ENCODE measurements around the gene NPAS2. TPM values are rescaled to one million over a fixed set of nuclear protein-coding genes. Genes with fewer than 3 reads are reported as not detected.

The NPAS2 gene
- polyA plus RNA-seq, 6 donors from 2014 or later: not detected

DNA sequence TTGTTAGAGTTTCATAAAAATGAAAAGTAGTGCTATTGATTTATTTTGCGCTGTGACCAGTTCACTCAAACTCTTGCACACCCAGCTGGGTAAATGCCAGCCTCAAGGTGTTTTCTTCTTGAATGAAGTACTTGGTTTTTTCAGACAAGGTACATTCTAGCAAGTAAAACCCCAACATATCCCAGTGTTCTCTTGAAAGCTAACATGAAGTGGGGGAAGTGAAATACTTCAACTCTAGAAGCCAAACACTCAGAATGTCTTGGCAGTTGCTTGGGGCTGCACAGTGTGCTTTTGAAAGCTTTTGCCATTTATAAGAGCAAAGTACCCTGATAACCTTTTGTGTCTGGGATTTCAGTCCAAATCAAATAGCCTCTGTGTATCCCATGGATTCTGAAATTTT lies 13.4 kb downstream of the NPAS2 start:
- peaks cover 29 to 47% (median 32%) of the 10 kb centered on the region in 3 donors for H3K27me3 Mint-ChIP-seq
- DNase-seq: no peak
- no peaks in the 10 kb centered on the region for H3K36me3 Mint-ChIP-seq
- H3K4me3 Mint-ChIP-seq: no peak overlapping the region
- peaks cover 0 to 14% (median 4%) of the 10 kb centered on the region in 7 donors for H3K9me3 Mint-ChIP-seq
- no peaks in the 10 kb centered on the region for H3K4me1 Mint-ChIP-seq
- ATAC-seq (ENCODE audit: low read depth in 2 of 2): no peak
- H3K27ac Mint-ChIP-seq: no peak overlapping the region

DNA sequence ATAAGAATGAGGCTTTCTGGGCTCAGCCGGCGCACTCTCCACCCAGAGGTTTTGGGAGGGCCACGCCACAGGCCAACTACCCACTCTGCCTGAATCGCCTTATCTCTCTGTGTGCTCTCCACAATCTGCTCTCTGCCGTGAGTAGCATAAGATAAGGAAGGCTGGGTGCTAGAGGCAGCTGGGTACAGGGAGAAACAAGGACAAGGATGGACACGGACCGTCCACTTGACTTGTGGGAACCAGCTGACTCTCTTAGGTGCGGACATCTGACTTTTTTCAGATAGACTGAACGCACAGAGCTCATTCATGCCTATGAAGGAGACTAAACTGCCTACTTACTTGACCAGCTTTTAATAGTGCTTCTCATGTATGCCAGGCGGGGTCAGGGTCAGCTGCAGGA lies 14.3 kb downstream of the NPAS2 start:
- H3K27me3 Mint-ChIP-seq: peaks cover 29 to 52% (median 32%) of the 10 kb centered on the region in 3 donors

DNA sequence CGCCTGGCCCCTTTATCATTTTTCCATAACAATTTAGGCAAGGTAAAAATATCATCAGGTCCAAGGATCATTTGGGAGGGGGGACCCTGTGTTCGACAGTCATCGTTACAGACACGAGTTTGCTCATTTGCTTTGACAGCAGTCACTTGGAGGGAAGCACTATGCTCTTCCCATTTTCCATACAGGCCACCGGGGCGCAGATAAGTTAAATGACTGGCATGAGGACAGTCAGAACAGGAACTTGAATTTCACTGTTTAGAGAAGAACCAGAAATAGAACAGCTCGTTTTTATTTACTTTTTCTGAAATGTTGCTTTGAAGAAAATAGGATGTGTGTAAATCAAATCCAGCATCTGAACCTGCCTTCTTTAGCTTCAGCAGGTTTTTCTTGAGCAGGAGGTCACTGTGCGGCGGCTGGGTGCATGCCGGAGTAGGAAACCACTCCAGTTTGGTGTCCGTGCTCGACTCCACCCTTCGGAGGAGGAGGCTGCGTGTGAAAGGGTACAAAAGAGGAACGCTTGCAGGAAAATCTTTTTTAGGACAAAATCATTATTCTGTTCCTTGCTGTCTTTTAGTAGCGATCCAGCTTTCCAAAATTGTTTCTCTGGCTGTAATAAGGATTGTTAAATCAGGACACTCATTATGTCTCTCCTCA lies 15.2 kb downstream of the NPAS2 start:
- H3K9me3 Mint-ChIP-seq: peaks cover 0 to 2% (median 0%) of the 10 kb centered on the region in 7 donors
- ATAC-seq (ENCODE audit: low read depth in 2 of 2) (no peak), DNase-seq (no peak)
- H3K36me3 Mint-ChIP-seq: no peaks in the 10 kb centered on the region
- peaks cover 26 to 50% (median 31%) of the 10 kb centered on the region in 3 donors for H3K27me3 Mint-ChIP-seq
- no peak overlapping the region for H3K4me3 Mint-ChIP-seq
- H3K27ac Mint-ChIP-seq: no peak overlapping the region
- H3K4me1 Mint-ChIP-seq: no peaks in the 10 kb centered on the region

More for the DNA sequence above, 14.3 kb downstream of the NPAS2 start:
- H3K4me1 Mint-ChIP-seq: no peaks in the 10 kb centered on the region
- DNase-seq (no peak), ATAC-seq (ENCODE audit: low read depth in 2 of 2) (no peak)
- no peak overlapping the region for H3K27ac Mint-ChIP-seq
- H3K36me3 Mint-ChIP-seq: no peaks in the 10 kb centered on the region
- H3K4me3 Mint-ChIP-seq: no peak overlapping the region
- H3K9me3 Mint-ChIP-seq: peaks cover 0 to 8% (median 3%) of the 10 kb centered on the region in 7 donors

DNA sequence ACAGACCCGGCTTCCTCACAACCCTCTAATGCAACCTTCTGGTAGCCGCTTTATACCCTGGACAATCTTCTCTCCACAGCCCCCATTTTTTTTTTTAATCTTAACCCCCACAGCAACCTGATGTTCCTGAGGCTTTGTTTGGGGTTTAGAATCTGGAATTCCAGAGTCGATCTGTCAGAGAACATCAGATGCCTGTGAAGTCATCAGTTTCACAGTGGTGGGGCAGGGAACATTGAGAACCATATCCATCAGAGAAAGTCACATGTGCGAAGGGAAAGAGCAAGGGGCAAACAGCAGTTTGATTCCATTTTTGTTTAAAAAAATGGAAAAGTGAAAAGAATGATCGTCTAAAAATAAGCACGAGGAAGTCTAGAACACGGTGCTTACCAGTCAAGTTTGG lies 20.6 kb downstream of the NPAS2 start:
- Mint-ChIP-seq H3K4me1 (no peaks in the 10 kb centered on the region), H3K9me3 (peaks cover 0 to 2% (median 0%) of the 10 kb centered on the region in 7 donors), H3K27ac (no peak overlapping the region)

DNA sequence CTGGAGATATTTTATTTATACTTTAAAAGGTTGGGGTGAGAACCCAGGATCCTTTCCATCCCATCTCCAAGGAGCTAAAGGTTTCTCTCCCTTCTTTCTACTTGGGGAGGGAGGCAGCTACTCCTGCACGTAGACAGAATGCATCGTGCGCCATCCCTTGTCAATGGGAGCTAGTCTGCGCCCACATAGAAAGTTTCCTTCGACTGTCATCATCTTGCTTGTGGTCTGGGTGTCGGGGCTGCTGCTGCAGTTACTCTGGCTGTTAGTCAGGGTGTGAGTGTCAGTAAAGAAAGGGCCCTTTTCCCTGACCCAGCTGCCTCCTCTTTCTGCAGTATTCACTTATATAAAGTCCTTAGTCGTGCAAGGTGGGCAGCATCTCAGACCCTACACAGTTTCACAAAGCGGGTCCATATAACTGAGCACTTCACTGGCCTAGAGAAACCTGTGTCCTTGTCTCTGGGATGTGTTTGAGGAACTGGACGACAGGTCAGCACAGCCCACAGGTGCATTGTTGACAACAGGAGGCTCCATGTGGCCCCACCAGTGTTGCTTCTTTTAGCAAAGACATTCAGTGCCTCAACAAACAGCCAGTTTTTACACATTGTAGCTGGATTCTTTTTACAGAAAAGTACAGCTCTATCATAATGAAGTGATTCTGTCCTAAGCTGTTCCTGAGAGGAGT lies 22.4 kb downstream of the NPAS2 start:
- Mint-ChIP-seq H3K27me3 (peaks cover 30 to 44% (median 30%) of the 10 kb centered on the region in 3 donors), H3K4me3 (no peak overlapping the region), H3K27ac (no peak overlapping the region), H3K4me1 (no peaks in the 10 kb centered on the region), H3K9me3 (peaks cover 0 to 2% (median 0%) of the 10 kb centered on the region in 7 donors), H3K36me3 (peaks cover 0 to 6% of the 10 kb centered on the region in 2 donors)
- no peak for ATAC-seq (ENCODE audit: low read depth in 2 of 2)
- no peak for DNase-seq

More for the DNA sequence above, 20.6 kb downstream of the NPAS2 start:
- peaks cover 0 to 6% of the 10 kb centered on the region in 2 donors for H3K36me3 Mint-ChIP-seq
- no peak overlapping the region for H3K4me3 Mint-ChIP-seq
- ATAC-seq (ENCODE audit: low read depth in 2 of 2) (no peak), DNase-seq (no peak)
- H3K27me3 Mint-ChIP-seq: peaks cover 37 to 51% (median 42%) of the 10 kb centered on the region in 3 donors

DNA sequence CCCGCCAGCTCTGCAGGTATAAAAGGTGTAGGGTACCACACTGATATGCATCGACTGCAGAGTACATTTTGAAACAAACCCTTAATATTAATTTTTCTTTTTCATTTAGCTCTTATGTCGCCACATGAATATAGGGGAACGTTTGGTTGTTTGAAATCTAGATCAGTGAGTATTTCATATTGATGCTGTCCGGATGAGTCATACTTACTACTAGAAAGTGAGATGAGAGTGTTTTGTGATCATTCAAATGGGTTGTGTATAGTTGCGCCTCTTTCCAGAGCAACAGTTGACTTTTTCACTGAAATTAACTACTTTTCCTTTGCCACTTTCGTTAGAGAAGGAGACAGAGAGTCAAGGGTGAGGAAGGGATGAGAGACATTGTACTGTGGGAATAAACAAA lies 24.6 kb downstream of the NPAS2 start:
- no peak overlapping the region for H3K27ac Mint-ChIP-seq
- H3K4me1 Mint-ChIP-seq: no peaks in the 10 kb centered on the region
- no peak for ATAC-seq (ENCODE audit: low read depth in 2 of 2)
- H3K9me3 Mint-ChIP-seq: peaks cover 0 to 3% (median 0%) of the 10 kb centered on the region in 7 donors
- DNase-seq: no peak
- peaks cover 0 to 6% of the 10 kb centered on the region in 2 donors for H3K36me3 Mint-ChIP-seq
- peaks cover 38 to 54% (median 47%) of the 10 kb centered on the region in 3 donors for H3K27me3 Mint-ChIP-seq
- H3K4me3 Mint-ChIP-seq: no peak overlapping the region

DNA sequence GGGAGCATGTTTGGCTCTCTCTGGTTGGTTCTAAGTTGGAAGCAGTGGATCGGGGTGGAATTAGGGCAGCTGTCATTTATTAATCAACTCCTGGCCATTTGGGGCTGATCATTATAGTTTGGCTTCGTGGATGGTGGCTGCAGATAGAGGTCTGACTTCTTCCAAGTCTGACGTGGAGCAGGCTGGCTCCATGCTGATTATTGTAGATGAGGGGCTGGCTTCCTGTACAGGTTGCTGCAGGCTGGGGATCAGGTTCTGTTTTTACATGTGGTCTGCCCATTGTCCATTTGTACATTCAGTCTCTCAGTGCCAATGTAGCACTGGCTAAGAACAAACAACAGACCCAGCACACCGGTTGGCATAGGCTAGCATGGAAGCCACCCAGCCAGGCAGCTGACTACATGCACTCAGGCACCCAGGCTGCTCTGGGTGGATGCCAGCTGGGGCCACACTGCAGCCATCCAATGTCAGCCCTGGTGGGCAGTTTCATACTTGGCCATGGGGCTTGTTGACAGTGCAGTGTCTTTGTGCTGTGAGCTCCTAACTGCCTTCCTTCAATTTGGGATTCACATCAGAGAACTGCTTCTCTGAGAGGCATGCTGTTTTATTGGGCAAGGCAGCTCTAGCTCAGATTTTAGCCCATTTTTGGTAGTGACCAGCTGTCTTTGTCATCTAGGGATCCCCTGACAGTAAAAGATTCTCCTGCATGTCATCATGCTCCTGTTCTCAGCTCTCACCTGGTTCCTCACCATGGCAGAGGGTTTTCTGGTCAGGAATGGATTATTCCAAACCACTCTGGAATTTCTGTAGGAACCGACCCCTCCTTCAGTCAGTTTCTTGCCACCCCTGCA lies 25.4 kb downstream of the NPAS2 start:
- peaks cover 0 to 3% (median 0%) of the 10 kb centered on the region in 3 donors for H3K4me1 Mint-ChIP-seq
- ATAC-seq (ENCODE audit: low read depth in 2 of 2) (no peak), DNase-seq (no peak)
- H3K27me3 Mint-ChIP-seq: peaks cover 40 to 52% (median 48%) of the 10 kb centered on the region in 3 donors
- no peak overlapping the region for H3K4me3 Mint-ChIP-seq
- H3K9me3 Mint-ChIP-seq: peaks cover 0 to 3% (median 0%) of the 10 kb centered on the region in 7 donors
- no peak overlapping the region for H3K27ac Mint-ChIP-seq
- peaks cover 0 to 6% of the 10 kb centered on the region in 2 donors for H3K36me3 Mint-ChIP-seq

DNA sequence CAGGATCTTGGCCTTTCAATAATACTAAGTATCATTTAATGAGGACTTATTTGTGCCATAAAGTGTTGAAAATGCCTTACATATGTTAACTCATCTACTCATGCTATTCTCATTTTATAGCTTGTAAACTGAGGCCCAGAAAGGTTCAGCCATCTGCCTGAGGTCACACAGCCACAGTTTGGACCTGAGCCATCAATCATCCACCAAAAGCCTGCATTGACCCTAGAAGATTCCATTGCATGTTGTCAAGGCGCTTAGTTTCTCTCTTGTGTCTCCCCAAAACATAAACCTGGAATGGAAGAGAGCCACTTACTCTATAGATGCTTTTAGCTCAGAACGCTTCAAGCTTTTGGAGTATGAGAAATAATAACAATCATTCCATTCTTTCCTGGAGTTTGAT lies 26.8 kb downstream of the NPAS2 start:
- Mint-ChIP-seq H3K4me3 (no peak overlapping the region), H3K36me3 (peaks cover 0 to 6% of the 10 kb centered on the region in 2 donors), H3K27ac (no peak overlapping the region), H3K4me1 (peaks cover 0 to 3% (median 0%) of the 10 kb centered on the region in 3 donors), H3K9me3 (peaks cover 0 to 3% (median 0%) of the 10 kb centered on the region in 7 donors), H3K27me3 (peaks cover 33 to 50% (median 46%) of the 10 kb centered on the region in 3 donors)
- DNase-seq: no peak
- no peak for ATAC-seq (ENCODE audit: low read depth in 2 of 2)

DNA sequence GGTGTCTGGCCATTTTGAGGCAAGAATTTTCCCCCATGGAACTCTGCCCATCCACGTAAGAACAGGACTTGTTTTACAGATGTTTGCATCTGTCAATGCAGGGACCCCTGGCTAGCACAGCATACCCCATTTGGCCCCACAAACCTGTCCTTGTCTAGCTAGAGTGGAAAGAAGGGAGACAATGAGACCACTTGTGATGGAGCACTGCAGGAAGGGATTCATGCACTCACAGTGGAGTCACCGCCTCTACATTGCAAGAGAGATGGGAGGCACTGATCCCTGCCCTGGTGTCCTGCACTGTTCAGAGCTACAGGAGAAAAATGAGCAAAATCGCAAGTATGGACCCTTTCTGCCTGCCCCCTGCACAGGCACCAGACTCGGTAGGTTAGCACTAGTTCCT lies 32.5 kb downstream of the NPAS2 start:
- Mint-ChIP-seq H3K27me3 (peaks cover 27 to 34% (median 31%) of the 10 kb centered on the region in 3 donors), H3K4me3 (no peak overlapping the region), H3K36me3 (no peaks in the 10 kb centered on the region), H3K4me1 (peaks cover 0 to 3% (median 0%) of the 10 kb centered on the region in 3 donors), H3K9me3 (peaks cover 0 to 3% (median 0%) of the 10 kb centered on the region in 7 donors), H3K27ac (no peak overlapping the region)
- DNase-seq (no peak), ATAC-seq (ENCODE audit: low read depth in 2 of 2) (no peak)

DNA sequence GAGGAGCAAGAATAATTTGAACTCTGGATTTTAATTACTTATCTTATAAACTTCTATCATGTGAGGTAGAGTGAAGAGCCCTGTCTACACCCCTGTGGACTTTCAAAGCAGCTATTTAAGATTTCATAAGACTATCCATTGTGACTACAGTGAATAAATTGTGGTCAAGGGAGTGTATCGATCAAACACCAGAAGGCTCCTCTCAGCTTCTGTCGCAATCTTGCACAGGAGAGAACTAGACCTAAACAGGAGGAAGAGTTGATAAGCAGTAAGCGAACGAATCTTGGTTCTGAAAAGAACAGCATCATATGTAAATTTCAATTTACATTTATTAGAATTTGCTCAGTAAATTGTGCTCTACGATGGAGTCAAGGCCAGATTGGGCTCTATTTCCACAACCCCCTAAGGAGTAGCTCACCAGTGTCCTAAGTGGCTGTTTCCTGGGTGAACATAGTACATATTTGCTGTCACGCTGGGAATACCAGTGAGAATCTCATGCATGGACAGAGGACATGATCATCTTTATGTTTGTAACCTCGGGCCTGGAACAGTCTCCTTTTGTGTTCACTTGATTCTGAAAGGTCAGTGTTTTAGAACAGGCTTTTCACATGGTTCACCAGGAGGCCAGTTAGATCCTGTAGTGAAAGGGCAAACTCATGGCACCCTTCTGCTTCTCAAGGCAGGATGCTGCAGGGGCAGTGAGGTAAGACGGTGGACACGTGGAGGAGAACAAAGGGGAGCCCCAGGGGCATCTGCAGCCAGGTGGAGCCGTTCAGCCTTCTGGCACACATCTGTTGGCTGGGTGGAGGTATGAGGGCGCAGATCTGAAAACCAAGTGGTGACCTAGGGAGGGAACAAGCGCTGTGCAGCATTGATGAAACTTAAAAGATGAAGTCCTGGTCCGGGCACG lies 33.3 kb downstream of the NPAS2 start:
- no peak overlapping the region for H3K4me3 Mint-ChIP-seq
- no peak overlapping the region for H3K27ac Mint-ChIP-seq
- peaks cover 23 to 33% (median 27%) of the 10 kb centered on the region in 3 donors for H3K27me3 Mint-ChIP-seq
- no peaks in the 10 kb centered on the region for H3K36me3 Mint-ChIP-seq
- peaks cover 0 to 3% (median 0%) of the 10 kb centered on the region in 3 donors for H3K4me1 Mint-ChIP-seq
- peaks cover 0 to 3% (median 0%) of the 10 kb centered on the region in 7 donors for H3K9me3 Mint-ChIP-seq
- ATAC-seq (ENCODE audit: low read depth in 2 of 2) (no peak), DNase-seq (no peak)

DNA sequence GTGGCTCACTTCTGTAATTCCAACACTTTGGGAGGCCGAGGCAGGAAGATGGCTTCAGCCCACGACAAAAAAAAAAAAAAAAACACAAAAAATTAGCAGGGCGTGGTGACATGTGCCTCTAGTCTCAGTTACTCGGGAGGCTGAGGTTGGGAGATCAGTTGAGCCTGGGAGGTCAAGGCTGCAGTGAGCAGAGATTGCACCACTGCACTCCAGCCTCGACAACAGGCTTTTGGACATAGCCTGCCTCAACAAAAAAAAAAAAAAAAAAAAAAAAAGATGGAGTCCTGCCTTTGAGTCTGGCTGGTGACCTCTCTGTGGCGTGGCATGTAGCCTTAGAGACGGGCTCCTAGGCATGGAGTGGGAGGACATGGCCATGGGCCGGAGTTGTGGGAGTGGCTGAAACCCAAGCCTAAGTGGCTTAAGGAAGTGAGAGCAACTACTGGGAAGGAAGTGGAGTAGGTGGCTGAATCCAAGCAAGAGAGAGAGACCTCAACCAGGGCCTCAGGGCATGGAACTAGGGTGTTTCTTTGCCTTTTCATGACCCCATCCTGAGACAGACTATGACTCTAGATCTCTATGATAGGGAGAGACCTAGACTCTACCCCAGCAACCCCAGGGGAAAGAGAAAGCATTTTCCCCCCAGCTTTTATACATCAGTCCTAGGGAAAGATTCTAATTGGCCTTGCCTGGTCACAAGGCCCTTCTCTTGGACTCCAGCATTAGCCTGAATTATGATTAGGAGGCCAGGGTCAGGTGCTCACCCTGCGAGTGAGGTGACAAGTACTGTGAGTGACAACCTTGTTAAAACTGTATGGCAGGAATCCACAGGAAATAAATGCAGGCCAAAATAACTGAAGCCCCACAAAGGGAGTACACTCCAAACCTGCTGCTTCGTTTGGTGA lies 34.2 kb downstream of the NPAS2 start:
- ATAC-seq (ENCODE audit: low read depth in 2 of 2) (no peak), DNase-seq (no peak)
- H3K9me3 Mint-ChIP-seq: peaks cover 0 to 3% (median 0%) of the 10 kb centered on the region in 7 donors
- peak overlapping the region in 1 of 8 donors; percentile 15 for H3K4me3 Mint-ChIP-seq
- no peaks in the 10 kb centered on the region for H3K36me3 Mint-ChIP-seq
- H3K4me1 Mint-ChIP-seq: peaks cover 0 to 3% (median 0%) of the 10 kb centered on the region in 3 donors
- H3K27ac Mint-ChIP-seq: no peak overlapping the region
- peaks cover 15 to 26% (median 25%) of the 10 kb centered on the region in 3 donors for H3K27me3 Mint-ChIP-seq

DNA sequence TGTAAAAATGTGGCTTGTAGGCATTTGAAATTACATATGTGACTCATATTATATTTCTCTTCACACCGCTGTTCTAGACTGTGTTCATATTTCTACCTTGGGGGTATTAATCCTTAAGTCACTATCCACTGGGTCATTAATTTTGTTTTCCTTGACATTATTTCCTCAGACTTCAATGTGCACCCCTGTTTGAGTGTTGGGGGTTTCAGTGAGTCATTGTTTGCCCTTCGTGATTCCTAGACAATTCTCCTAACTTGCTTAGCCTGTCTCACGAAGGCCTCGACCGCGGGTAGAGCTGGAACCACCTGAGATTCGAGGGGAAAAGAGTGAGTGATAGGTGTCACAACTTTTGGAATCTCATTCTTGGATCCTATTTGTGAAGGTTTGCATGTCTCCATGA lies 35.1 kb downstream of the NPAS2 start:
- no peaks in the 10 kb centered on the region for H3K36me3 Mint-ChIP-seq
- ATAC-seq (ENCODE audit: low read depth in 2 of 2) (no peak), DNase-seq (no peak)
- H3K27me3 Mint-ChIP-seq: peaks cover 12 to 26% (median 25%) of the 10 kb centered on the region in 3 donors
- H3K9me3 Mint-ChIP-seq: peaks cover 0 to 3% (median 0%) of the 10 kb centered on the region in 7 donors
- H3K27ac Mint-ChIP-seq: no peak overlapping the region
- H3K4me1 Mint-ChIP-seq: peaks cover 0 to 3% (median 0%) of the 10 kb centered on the region in 3 donors
- no peak overlapping the region for H3K4me3 Mint-ChIP-seq

All from naive B cell (primary cell).